Right atrium auricular region (tissue), 2 donors: ENCODE data around the gene MRPL27. TPM values are rescaled to one million over a fixed set of nuclear protein-coding genes. Genes with fewer than 3 reads are reported as not detected.
"Not testable (repeated sequence)": the region's sequence is repeated elsewhere in the genome, so short reads cannot be mapped to it uniquely, and the experiment has no call there.

ENCODE experiments used
- DNase-seq: peaks from one replicate; pipeline ENCODE4 v3.0.0-alpha.2; 2019; ENCODE audit warnings: low spot score
- H3K27ac ChIP-seq, 2 donors: fragments of 200-600 bp; sonication (generic); 1 replicate in 1 of 2; 2 replicates in 1 of 2; pipeline ENCODE4 v1.5.1; 2016 to 2019
- H3K27me3 ChIP-seq, 2 donors: fragments of 200-600 bp; sonication (generic); one replicate each; pipeline versions ENCODE4 v1.5.1 to v1.6.0; 2017 to 2019
- H3K36me3 ChIP-seq: fragments of 200-600 bp; sonication (generic); one replicate; pipeline ENCODE4 v1.5.1; 2016
- H3K4me1 ChIP-seq, 2 donors: fragments of 200-600 bp; sonication (generic); one replicate each; pipeline versions ENCODE4 v1.5.1 to v1.6.0; 2017 to 2019
- H3K4me3 ChIP-seq, 2 donors: fragments of 200-600 bp; sonication (generic); 1 replicate in 1 of 2; 2 replicates in 1 of 2; pipeline ENCODE4 v1.5.1; 2017 to 2019; ENCODE audit warnings: mild to moderate bottlenecking in 1 of 2, moderate library complexity in 1 of 2
- H3K9me3 ChIP-seq, 2 donors: fragments of 200-600 bp; sonication (generic); one replicate each; pipeline ENCODE4 v1.5.1; 2019
- total RNA-seq, 2 donors: library from RNA; depleted of rRNA; stranded (reverse); fragments of >200 nt; gene quantifications; one replicate each; pipeline ENCODE4 v1.1.0, GENCODE V29; 2016
- TF ChIP-seq, protein P1 (sequence below), 2 donors: fragments of 200-600 bp; sonication (generic); IDR thresholded peaks; one replicate each; pipeline ENCODE4 v1.5.1; 2019; ENCODE audit warnings: antibody characterized with exemption in 2 of 2

MRPL27 gene
- total RNA-seq, 2 donors from 2014 or later, result 87.1 to 91.0 TPM

DNA sequence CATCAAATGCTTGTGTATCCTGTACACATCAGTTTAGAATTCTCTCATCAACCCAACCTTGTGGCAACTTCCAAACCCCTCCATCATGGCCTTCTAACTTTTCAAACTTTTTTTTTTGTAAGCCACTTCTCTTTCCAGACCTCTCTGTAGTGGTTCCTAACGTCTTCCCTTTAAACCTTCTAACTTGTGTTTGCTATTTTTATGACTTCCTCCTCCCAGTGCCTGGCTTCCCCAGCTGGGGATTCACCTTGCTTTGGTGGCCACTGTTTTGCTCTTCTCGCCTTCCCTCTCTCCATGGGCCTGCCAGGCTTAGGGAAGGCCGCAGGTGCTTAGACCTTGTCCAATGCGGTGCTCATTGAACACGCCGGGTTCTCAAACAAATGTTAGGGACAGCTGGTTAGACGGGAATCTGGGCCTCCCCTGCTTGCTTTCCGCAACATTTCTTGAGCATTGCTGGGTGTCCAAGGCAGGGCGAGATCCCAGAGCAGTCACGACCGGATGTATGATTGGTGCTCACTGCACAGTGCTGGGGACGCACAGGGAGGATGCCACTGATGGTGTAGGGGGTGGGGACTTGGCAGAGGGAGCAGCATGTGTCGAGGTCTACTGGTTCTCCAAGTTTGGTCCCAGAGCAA is 28.1 kb downstream of the MRPL27 start:
- H3K36me3 ChIP-seq, result no peaks in the 10 kb centered on the region
- DNase-seq, result no peak
- peaks cover 0 to 34% of the 10 kb centered on the region in 2 donors for H3K4me1 ChIP-seq
- no peaks in the 10 kb centered on the region for H3K27me3 ChIP-seq
- no peak overlapping the region for H3K27ac ChIP-seq
- TF ChIP-seq, protein P1, sequence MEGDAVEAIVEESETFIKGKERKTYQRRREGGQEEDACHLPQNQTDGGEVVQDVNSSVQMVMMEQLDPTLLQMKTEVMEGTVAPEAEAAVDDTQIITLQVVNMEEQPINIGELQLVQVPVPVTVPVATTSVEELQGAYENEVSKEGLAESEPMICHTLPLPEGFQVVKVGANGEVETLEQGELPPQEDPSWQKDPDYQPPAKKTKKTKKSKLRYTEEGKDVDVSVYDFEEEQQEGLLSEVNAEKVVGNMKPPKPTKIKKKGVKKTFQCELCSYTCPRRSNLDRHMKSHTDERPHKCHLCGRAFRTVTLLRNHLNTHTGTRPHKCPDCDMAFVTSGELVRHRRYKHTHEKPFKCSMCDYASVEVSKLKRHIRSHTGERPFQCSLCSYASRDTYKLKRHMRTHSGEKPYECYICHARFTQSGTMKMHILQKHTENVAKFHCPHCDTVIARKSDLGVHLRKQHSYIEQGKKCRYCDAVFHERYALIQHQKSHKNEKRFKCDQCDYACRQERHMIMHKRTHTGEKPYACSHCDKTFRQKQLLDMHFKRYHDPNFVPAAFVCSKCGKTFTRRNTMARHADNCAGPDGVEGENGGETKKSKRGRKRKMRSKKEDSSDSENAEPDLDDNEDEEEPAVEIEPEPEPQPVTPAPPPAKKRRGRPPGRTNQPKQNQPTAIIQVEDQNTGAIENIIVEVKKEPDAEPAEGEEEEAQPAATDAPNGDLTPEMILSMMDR (IDR thresholded peaks at IDR 0.05), result no peak
- H3K4me3 ChIP-seq, result no peak overlapping the region
- no peaks in the 10 kb centered on the region for H3K9me3 ChIP-seq

DNA sequence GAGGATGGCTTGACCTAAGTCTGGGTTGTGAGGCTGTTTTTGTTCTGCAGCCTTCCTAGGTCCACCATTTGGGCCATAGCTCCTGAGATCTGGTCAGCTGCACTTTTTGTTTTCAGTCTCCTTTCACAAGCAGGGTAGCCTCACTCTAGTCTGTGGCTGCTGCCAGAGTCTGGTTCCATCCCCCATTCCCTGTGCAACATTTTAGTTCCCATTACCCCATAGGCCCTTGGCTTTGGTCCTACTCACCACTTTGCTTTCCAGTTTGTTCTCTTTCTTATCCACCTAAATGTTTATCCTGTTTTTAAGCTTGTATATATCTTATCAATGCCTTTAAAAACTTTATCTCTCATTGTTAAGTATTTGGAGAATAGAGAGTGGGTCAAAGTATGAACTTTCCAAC is 33.6 kb downstream of the MRPL27 start:
- Histone ChIP-seq H3K27ac (no peak overlapping the region), H3K9me3 (peaks cover 0 to 12% of the 10 kb centered on the region in 2 donors)

DNA sequence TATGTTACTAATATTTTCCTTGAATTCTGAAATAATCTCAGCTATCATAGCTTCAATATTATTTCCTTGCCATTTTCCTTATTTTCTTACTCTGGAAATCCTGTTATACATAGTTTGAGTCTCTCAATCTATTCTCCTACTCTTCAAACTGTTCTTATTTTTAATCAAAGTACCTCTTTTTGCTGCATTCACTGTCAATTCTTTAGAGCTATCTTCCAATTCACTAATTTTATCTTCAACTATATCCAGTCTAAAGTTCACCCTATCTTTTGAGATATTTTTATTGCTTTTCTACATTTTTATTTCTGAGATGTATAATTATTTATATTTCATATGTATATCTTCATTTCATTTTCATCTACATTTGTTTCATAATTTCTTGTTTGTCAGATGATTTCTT is 34.3 kb downstream of the MRPL27 start:
- H3K27ac ChIP-seq, result no peak overlapping the region
- no peaks in the 10 kb centered on the region for H3K27me3 ChIP-seq
- H3K4me3 ChIP-seq, result no peak overlapping the region
- peaks cover 0 to 12% of the 10 kb centered on the region in 2 donors for H3K9me3 ChIP-seq
- H3K4me1 ChIP-seq, result no peaks in the 10 kb centered on the region
- no peak for DNase-seq
- TF ChIP-seq, protein P1 (IDR thresholded peaks at IDR 0.05), result no peak
- H3K36me3 ChIP-seq, result no peaks in the 10 kb centered on the region

More for the DNA sequence above, 33.6 kb downstream of the MRPL27 start:
- Histone ChIP-seq H3K4me1 (no peaks in the 10 kb centered on the region), H3K27me3 (no peaks in the 10 kb centered on the region), H3K4me3 (no peak overlapping the region), H3K36me3 (no peaks in the 10 kb centered on the region)
- no peak for DNase-seq
- TF ChIP-seq, protein P1 (IDR thresholded peaks at IDR 0.05), result no peak

DNA sequence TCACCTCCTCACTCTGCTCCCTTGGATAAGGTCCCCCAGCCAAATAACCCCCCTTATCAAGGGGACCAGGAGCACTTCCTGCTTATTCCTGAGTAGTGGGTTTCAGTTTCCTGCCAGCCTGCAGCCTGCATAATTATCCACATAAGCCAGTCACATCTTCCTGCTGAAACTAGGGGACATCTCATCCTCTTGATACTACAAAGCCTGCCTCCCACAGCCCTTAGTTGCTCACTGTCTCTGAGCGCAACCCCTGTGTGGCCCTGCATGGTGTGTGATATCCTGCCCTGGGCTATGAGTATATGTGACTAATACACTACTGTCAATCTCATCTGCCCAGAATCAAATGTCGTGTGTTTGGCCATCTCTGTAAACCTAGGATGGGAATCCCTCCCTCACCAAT is 35.0 kb downstream of the MRPL27 start:
- no peaks in the 10 kb centered on the region for H3K36me3 ChIP-seq
- no peaks in the 10 kb centered on the region for H3K4me1 ChIP-seq
- no peak overlapping the region for H3K4me3 ChIP-seq
- H3K27ac ChIP-seq, result no peak overlapping the region
- H3K27me3 ChIP-seq, result no peaks in the 10 kb centered on the region
- DNase-seq, result no peak
- TF ChIP-seq, protein P1 (IDR thresholded peaks at IDR 0.05), result no peak
- H3K9me3 ChIP-seq, result peaks cover 0 to 12% of the 10 kb centered on the region in 2 donors

DNA sequence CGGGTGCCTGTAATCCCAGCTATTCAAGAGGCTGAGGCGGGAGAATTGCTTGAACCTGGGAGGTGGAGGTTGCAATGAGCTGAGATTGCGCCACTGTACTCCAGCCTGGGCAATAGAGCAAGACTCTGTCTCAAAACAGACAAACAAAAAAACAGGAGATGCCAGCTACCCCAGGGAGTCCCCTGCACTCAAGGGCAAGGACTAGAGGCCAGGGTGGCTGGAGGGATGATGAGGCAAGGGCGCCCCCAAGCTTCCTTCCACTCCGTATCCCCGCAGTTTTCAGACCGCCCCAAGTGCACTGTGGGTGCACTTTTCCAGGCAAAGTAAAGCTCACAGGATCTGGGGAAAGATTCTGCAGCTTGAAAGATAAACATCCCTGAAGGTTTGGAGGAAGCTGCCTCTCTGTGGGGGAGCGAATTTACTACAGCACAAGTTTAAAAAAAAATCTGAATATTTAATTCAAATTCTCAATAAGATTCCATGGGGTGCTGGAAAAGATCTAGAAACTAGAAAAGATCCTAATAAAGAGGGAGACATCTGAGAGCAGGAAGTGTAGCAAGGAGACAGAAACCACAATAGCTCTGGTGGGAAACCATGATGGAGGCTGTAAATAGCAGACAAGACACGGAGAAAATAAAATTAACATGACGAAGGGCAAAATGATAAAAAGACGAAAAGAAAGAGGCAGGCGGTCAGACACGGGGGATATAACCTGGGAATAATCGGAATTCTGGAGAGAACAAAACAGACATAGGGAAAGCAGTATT is 39.5 kb downstream of the MRPL27 start:
- H3K27ac ChIP-seq, H3K36me3 ChIP-seq, H3K4me1 ChIP-seq, H3K27me3 ChIP-seq, H3K9me3 ChIP-seq, DNase-seq, H3K4me3 ChIP-seq: not testable (repeated sequence)

DNA sequence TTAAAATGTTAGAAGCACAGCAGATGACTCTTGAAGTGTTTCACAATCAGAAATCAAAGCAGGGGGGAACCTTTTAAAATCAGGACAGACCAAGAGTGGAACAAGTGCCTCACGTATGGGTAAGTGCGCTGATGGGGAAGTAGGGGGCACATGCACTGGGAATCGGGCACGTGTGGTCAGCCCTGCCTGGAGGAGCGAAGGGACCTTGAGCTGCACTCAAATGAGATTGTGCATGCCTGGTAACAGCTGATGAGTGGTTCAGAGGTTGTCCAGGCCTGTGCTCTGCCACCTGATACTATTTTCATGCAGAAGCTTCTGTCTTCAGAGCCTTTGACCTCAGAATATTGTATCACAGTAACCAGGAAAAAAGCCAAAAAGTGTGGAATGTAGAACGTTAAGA is 40.8 kb downstream of the MRPL27 start:
- H3K9me3 ChIP-seq, result no peaks in the 10 kb centered on the region
- H3K4me3 ChIP-seq, result no peak overlapping the region
- no peak for DNase-seq
- H3K27ac ChIP-seq, result no peak overlapping the region
- H3K36me3 ChIP-seq, result no peaks in the 10 kb centered on the region
- H3K4me1 ChIP-seq, result no peaks in the 10 kb centered on the region
- TF ChIP-seq, protein P1 (IDR thresholded peaks at IDR 0.05), result no peak
- no peaks in the 10 kb centered on the region for H3K27me3 ChIP-seq
